Hepatocyte (in vitro differentiated cells): ENCODE data around the gene FOXA2. TPM values are rescaled to one million over a fixed set of nuclear protein-coding genes. Genes with fewer than 3 reads are reported as not detected.

Experiments
- DNase-seq: peaks from one replicate; pipeline ENCODE4 v3.0.0-alpha.2; 2016; ENCODE audit warnings: low spot score
- H2AFZ ChIP-seq: fragments of 200-600 bp; sonication (generic); 2 replicates; pipeline ENCODE4 v1.6.0; 2016; ENCODE audit warnings: antibody characterized with exemption, mild to moderate bottlenecking
- H3K27ac ChIP-seq: fragments of 200-600 bp; sonication (generic); 2 replicates; pipeline ENCODE4 v1.5.1; 2016; ENCODE audit warnings: mild to moderate bottlenecking
- H3K27me3 ChIP-seq: fragments of 200-600 bp; sonication (generic); 2 replicates; pipeline ENCODE4 v1.6.1; 2016
- H3K36me3 ChIP-seq: fragments of 200-600 bp; sonication (generic); replicated peaks from 2 replicates; pipeline ENCODE4 v1.5.1; 2016; ENCODE audit warnings: low read depth; ENCODE audit not compliant: insufficient read depth
- H3K4me1 ChIP-seq: fragments of 200-600 bp; sonication (generic); 2 replicates; pipeline ENCODE4 v1.5.1; 2016; ENCODE audit warnings: mild to moderate bottlenecking, moderate library complexity; ENCODE audit not compliant: insufficient read depth
- H3K4me2 ChIP-seq: fragments of 200-600 bp; sonication (generic); 2 replicates; pipeline ENCODE4 v1.6.0; 2016
- H3K4me3 ChIP-seq: fragments of 200-600 bp; sonication (generic); 2 replicates; pipeline ENCODE4 v1.5.1; 2016; ENCODE audit warnings: mild to moderate bottlenecking
- H3K79me2 ChIP-seq: fragments of 200-600 bp; sonication (generic); 2 replicates; pipeline ENCODE4 v1.6.0; 2017; ENCODE audit warnings: mild to moderate bottlenecking
- H3K9me2 ChIP-seq: fragments of 200-600 bp; sonication (generic); replicated peaks from 2 replicates; pipeline ENCODE4 v1.6.0; 2017; ENCODE audit warnings: mild to moderate bottlenecking; ENCODE audit not compliant: insufficient read depth
- H3K9me3 ChIP-seq: fragments of 200-600 bp; sonication (generic); 2 replicates; pipeline ENCODE4 v1.5.1; 2016; ENCODE audit warnings: low read depth, mild to moderate bottlenecking
- H4K20me1 ChIP-seq: fragments of 200-600 bp; sonication (generic); 2 replicates; pipeline ENCODE4 v1.6.0; 2016; ENCODE audit warnings: mild to moderate bottlenecking; ENCODE audit not compliant: insufficient read depth, poor library complexity, severe bottlenecking
- CTCF ChIP-seq: fragments of 200-600 bp; sonication (generic); IDR thresholded peaks from 2 replicates; pipeline ENCODE4 v1.5.1; 2016; ENCODE audit warnings: antibody characterized with exemption, mild to moderate bottlenecking; ENCODE audit not compliant: poor library complexity
- EZH2 ChIP-seq: fragments of 200-600 bp; sonication (generic); IDR thresholded peaks from 2 replicates; pipeline ENCODE4 v1.6.1; 2016; ENCODE audit warnings: antibody characterized with exemption, mild to moderate bottlenecking, borderline replicate concordance
- EZH2phosphoT487 ChIP-seq: fragments of 200-600 bp; sonication (generic); IDR thresholded peaks from one replicate; pipeline ENCODE4 v1.6.1; 2018; ENCODE audit warnings: antibody characterized with exemption, mild to moderate bottlenecking, low read depth, moderate library complexity; ENCODE audit not compliant: unreplicated experiment, severe bottlenecking
- WGBS: methylation state at CpG from one replicate; pipeline ENCODE4 v1.1.6; 2016; ENCODE audit warnings: low lambda C conversion rate; ENCODE audit errors: missing lambda C conversion rate; 5-methylcytosine and 5-hydroxymethylcytosine counted together
- polyA plus RNA-seq: library from polyadenylated mRNA; unstranded; fragments of >200 nt; fragmentation: Nextera tagmentation; extraction: Ambion mirVana; gene quantifications from 2 replicates; pipeline ENCODE4 v1.2.1, GENCODE V29; 2016
- total RNA-seq: library from RNA; depleted of rRNA; stranded (reverse); fragments of >200 nt; gene quantifications from 2 replicates; pipeline ENCODE4 v1.2.3, GENCODE V29; 2014

FOXA2 gene
- total and polyA plus RNA-seq, 2 experiments from 2014 or later, result 7.9 to 13.3 TPM

- peaks cover 7% of the 10 kb centered on the region for H3K4me1 ChIP-seq
- WGBS, result 12% methylated on average over 31 of the region's 31 CpGs
- no peaks in the 10 kb centered on the region for H3K9me3 ChIP-seq
- H3K27ac ChIP-seq, result no peak overlapping the region
- H3K9me2 ChIP-seq, result no peaks in the 10 kb centered on the region
- H3K36me3 ChIP-seq, result no peaks in the 10 kb centered on the region
- no peak overlapping the region for H3K4me3 ChIP-seq
- H4K20me1 ChIP-seq, result no peaks in the 10 kb centered on the region
- TF ChIP-seq EZH2phosphoT487 (no peak), EZH2 (peak; percentile 61)
- H3K79me2 ChIP-seq, result peaks cover 5% of the 10 kb centered on the region
- H2AFZ ChIP-seq, result peak overlapping the region; percentile 35
- H3K4me2 ChIP-seq, result peak overlapping the region; percentile 71
- no peak for DNase-seq
- H3K27me3 ChIP-seq, result peaks cover 94% of the 10 kb centered on the region
Measured at GRCh38 chr20:22568872-22569344, 15.5 kb downstream of the FOXA2 start.

GRCh38 chr20:22567944-22568871 is 16.2 kb downstream of the FOXA2 start:
- no peak for TF ChIP-seq CTCF
- TF ChIP-seq EZH2, result peak; percentile 29
- peak; percentile 56 for TF ChIP-seq EZH2phosphoT487
- H3K9me3 ChIP-seq, result no peaks in the 10 kb centered on the region
- no peak overlapping the region for H3K4me3 ChIP-seq
- H3K27me3 ChIP-seq, result peaks cover 93% of the 10 kb centered on the region
- peak overlapping the region; percentile 71 for H3K4me2 ChIP-seq
- H3K9me2 ChIP-seq, result no peaks in the 10 kb centered on the region
- 20% methylated on average over 56 of the region's 57 CpGs for WGBS
- H2AFZ ChIP-seq, result peak overlapping the region; percentile 35
- DNase-seq, result no peak
- peaks cover 7% of the 10 kb centered on the region for H3K4me1 ChIP-seq
- H3K36me3 ChIP-seq, result no peaks in the 10 kb centered on the region
- no peaks in the 10 kb centered on the region for H4K20me1 ChIP-seq
- H3K79me2 ChIP-seq, result no peaks in the 10 kb centered on the region
- no peak overlapping the region for H3K27ac ChIP-seq

GRCh38 chr20:22566876-22567658 is 17.3 kb downstream of the FOXA2 start:
- no peak overlapping the region for H2AFZ ChIP-seq
- no peaks in the 10 kb centered on the region for H3K36me3 ChIP-seq
- no peaks in the 10 kb centered on the region for H4K20me1 ChIP-seq
- no peak overlapping the region for H3K4me2 ChIP-seq
- H3K79me2 ChIP-seq, result no peaks in the 10 kb centered on the region
- WGBS, result 33% methylated on average over 13 of the region's 13 CpGs
- H3K27ac ChIP-seq, result no peak overlapping the region
- peaks cover 93% of the 10 kb centered on the region for H3K27me3 ChIP-seq
- peaks cover 7% of the 10 kb centered on the region for H3K4me1 ChIP-seq
- DNase-seq, result no peak
- H3K9me3 ChIP-seq, result no peaks in the 10 kb centered on the region
- TF ChIP-seq EZH2 (no peak), CTCF (no peak), EZH2phosphoT487 (no peak)
- H3K4me3 ChIP-seq, result no peak overlapping the region
- H3K9me2 ChIP-seq, result no peaks in the 10 kb centered on the region
